ENCODE results near the gene DIABLO. TPM values are rescaled to one million over a fixed set of nuclear protein-coding genes. Genes with fewer than 3 reads are reported as not detected.
A peak's percentile ranks its signal among the peaks of the same experiment; 100 is the strongest.

DIABLO gene
- total RNA-seq, result 10 to 100 TPM; 27.2 to 61.8 (median 42.1) TPM

- peak within 1 kb of the TSS; percentile 90 to 95 (median 92) for H3K27ac ChIP-seq
- peak; percentile 100 for DNase-seq
- H3K4me1 ChIP-seq, result peaks cover 16 to 26% (median 19%) of the 10 kb centered on the region in 4 donors
- H3K9me3 ChIP-seq, result no peaks in the 10 kb centered on the region
- TF ChIP-seq EP300 (IDR thresholded peaks at IDR 0.05) (peak in 1 of 4 donors; percentile 92), POLR2AphosphoS5 (IDR thresholded peaks at IDR 0.05) (peak; percentile 98), CTCF (IDR thresholded peaks at IDR 0.05) (peak in 1 of 6 experiments; percentile 34), POLR2A (IDR thresholded peaks at IDR 0.05) (peak in 3 of 4 donors; percentile 82 to 98 (median 98))
- peak within 1 kb of the TSS; percentile 56 to 91 (median 70) for H3K4me3 ChIP-seq
- peaks cover 0 to 46% (median 20%) of the 10 kb centered on the region in 4 donors for H3K36me3 ChIP-seq
- 2% methylated on average over 12 of the region's 74 CpGs; no CpG with 5 or more reads in 1 of the 2 donors for WGBS, 2 donors
- no peaks in the 10 kb centered on the region for H3K27me3 ChIP-seq
- ATAC-seq (ENCODE audit: low FRiP score in 2 of 2), result peak; percentile 98 to 100
These were observed at the start of gene DIABLO for GRCh38 chr12:122225683-122226365. Gene DIABLO (minus strand): TSS chr12:122226052. CDS start chr12:122226014, 38 bp downstream.

GRCh38 chr12:122275459-122275858 lies 49.6 kb upstream of the DIABLO start:
- peaks cover 22 to 89% (median 34%) of the 10 kb centered on the region in 4 donors for H3K36me3 ChIP-seq
- TF ChIP-seq POLR2A (IDR thresholded peaks at IDR 0.05) (no peak), CTCF (IDR thresholded peaks at IDR 0.05) (no peak)

GRCh38 chr12:122266230-122266901 lies 40.5 kb upstream of the DIABLO start, which contains the start of gene VPS33A:
Gene VPS33A (minus strand): TSS chr12:122266494. CDS start chr12:122266408, 86 bp downstream.
- ATAC-seq (ENCODE audit: low FRiP score in 2 of 2), result peak; percentile 97 to 98
- WGBS, 2 donors, result 0 to 1% methylated on average over 17 to 55 of the region's 56 CpGs
- DNase-seq, result peak; percentile 96 to 98

More at GRCh38 chr12:122275459-122275858, 49.6 kb upstream of the DIABLO start:
- DNase-seq (no peak), ATAC-seq (ENCODE audit: low FRiP score in 2 of 2) (no peak)
- Histone ChIP-seq H3K27ac (no peak overlapping the region), H3K4me3 (no peak overlapping the region), H3K9me3 (no peaks in the 10 kb centered on the region), H3K27me3 (no peaks in the 10 kb centered on the region), H3K4me1 (no peaks in the 10 kb centered on the region)
- WGBS, 2 donors, result 85 to 88% methylated on average over 8 of the region's 8 CpGs

GRCh38 chr12:122265886-122266229 lies 40.0 kb upstream of the DIABLO start:
- Histone ChIP-seq H3K9me3 (no peaks in the 10 kb centered on the region), H3K27ac (peak overlapping the region; percentile 85 to 95 (median 92)), H3K4me1 (peaks cover 8 to 19% (median 14%) of the 10 kb centered on the region in 4 donors), H3K27me3 (no peaks in the 10 kb centered on the region), H3K36me3 (peaks cover 11 to 32% (median 23%) of the 10 kb centered on the region in 4 donors), H3K4me3 (peak overlapping the region; percentile 80 to 98 (median 90))
- 0 to 2% methylated on average over 7 to 15 of the region's 17 CpGs for WGBS, 2 donors
- DNase-seq, result peak in 1 of 2 donors; percentile 46
- TF ChIP-seq POLR2A (IDR thresholded peaks at IDR 0.05) (no peak), CTCF (IDR thresholded peaks at IDR 0.05) (no peak)
- peak; percentile 54 to 73 for ATAC-seq (ENCODE audit: low FRiP score in 2 of 2)

More at GRCh38 chr12:122266230-122266901, 40.5 kb upstream of the DIABLO start, which contains the start of gene VPS33A:
- Histone ChIP-seq H3K27me3 (no peaks in the 10 kb centered on the region), H3K36me3 (peaks cover 7 to 32% (median 21%) of the 10 kb centered on the region in 4 donors), H3K4me1 (peaks cover 8 to 19% (median 14%) of the 10 kb centered on the region in 4 donors), H3K9me3 (no peaks in the 10 kb centered on the region), H3K27ac (peak within 1 kb of the TSS; percentile 85 to 95 (median 92)), H3K4me3 (peak within 1 kb of the TSS; percentile 80 to 98 (median 90))
- TF ChIP-seq POLR2A (IDR thresholded peaks at IDR 0.05), result peak in 3 of 4 donors; percentile 31 to 81 (median 52)
- TF ChIP-seq CTCF (IDR thresholded peaks at IDR 0.05), result no peak
- peak in 1 of 4 donors; percentile 87 for TF ChIP-seq EP300 (IDR thresholded peaks at IDR 0.05)
- TF ChIP-seq POLR2AphosphoS5 (IDR thresholded peaks at IDR 0.05), result peak; percentile 98 to 99

Data from upper lobe of left lung (tissue), 6 donors.